Measurements from ENCODE around the gene CLNS1A.

Gene CLNS1A

DNA sequence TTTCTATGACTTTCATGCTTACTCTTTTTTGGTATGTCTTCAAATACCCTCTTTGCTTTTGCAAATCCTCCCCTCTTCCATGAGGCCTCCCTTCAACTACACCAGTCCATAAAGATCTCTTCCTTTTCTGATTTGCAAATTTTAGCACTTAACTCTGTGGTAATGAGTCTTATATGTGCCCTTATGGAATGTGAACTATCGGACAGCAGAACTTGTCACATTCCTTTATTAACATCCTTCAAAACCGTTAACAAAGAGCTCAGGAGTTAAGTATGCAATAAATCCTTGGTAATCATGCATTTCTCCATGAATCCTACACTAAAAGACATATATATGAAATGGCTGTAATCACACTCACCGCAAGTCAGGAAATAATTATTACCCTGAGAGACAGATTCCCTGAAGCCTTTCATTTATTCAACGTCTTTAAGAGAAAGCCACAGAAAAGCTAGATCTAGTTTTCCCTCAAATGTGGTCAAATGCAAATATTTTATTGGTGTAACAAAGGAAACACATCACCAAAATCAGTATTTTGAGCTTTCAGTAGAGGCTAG, 7.4 kb downstream of the CLNS1A start:
- no peaks in the 10 kb centered on the region for H3K79me2 ChIP-seq
- no peaks in the 10 kb centered on the region for H3K4me1 ChIP-seq
- no peak overlapping the region for H3K4me3 ChIP-seq (ENCODE audit: low read depth, low read length)
- no peaks in the 10 kb centered on the region for H3K27me3 ChIP-seq (ENCODE audit: control insufficient read depth, insufficient read depth, low read length)
- H3K9me3 ChIP-seq (ENCODE audit: control insufficient read depth, low read length), result no peaks in the 10 kb centered on the region
- H2AFZ ChIP-seq, result no peak overlapping the region
- no peak overlapping the region for H3K4me2 ChIP-seq (ENCODE audit: low read length)
- H3K36me3 ChIP-seq (ENCODE audit: control insufficient read depth, insufficient read depth, low read length), result no peaks in the 10 kb centered on the region
- TF ChIP-seq, protein P1, sequence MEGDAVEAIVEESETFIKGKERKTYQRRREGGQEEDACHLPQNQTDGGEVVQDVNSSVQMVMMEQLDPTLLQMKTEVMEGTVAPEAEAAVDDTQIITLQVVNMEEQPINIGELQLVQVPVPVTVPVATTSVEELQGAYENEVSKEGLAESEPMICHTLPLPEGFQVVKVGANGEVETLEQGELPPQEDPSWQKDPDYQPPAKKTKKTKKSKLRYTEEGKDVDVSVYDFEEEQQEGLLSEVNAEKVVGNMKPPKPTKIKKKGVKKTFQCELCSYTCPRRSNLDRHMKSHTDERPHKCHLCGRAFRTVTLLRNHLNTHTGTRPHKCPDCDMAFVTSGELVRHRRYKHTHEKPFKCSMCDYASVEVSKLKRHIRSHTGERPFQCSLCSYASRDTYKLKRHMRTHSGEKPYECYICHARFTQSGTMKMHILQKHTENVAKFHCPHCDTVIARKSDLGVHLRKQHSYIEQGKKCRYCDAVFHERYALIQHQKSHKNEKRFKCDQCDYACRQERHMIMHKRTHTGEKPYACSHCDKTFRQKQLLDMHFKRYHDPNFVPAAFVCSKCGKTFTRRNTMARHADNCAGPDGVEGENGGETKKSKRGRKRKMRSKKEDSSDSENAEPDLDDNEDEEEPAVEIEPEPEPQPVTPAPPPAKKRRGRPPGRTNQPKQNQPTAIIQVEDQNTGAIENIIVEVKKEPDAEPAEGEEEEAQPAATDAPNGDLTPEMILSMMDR (IDR thresholded peaks at IDR 0.05), result no peak
- no peak overlapping the region for H3K27ac ChIP-seq
- H3K9ac ChIP-seq, result no peak overlapping the region

DNA sequence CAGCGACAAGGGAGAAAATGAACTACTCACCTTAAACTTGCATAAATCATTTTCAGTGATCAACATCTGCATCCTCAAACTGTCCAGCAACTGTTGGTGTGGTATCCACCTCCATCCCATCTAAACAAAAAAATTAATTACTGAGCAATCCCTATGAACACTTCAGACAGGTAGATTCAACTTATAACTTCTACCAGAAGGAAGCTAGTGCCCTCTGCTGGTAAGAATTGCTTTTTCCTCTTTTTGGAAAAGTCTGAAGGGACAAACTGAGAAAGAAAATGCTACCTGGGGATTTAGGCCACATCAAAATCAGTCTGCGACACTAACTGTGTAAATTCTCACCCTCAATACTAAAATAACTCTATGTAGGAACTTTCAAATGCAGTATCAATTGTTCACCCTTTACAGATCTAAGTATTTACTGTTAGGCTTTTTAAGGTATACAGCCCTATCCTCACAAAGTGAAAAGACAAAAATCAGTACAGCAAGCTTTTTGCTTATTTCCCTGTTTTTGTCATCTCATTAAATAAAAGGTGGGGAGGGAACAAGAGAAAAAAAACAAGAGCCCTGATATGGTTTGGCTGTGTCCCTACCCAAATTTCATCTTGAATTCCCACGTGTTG, 17.9 kb downstream of the CLNS1A start:
- no peaks in the 10 kb centered on the region for H3K79me2 ChIP-seq
- no peaks in the 10 kb centered on the region for H3K4me1 ChIP-seq
- no peak overlapping the region for H3K4me2 ChIP-seq (ENCODE audit: low read length)
- H3K27me3 ChIP-seq (ENCODE audit: control insufficient read depth, insufficient read depth, low read length), result no peaks in the 10 kb centered on the region
- TF ChIP-seq, protein P1 (IDR thresholded peaks at IDR 0.05), result peak; percentile 41
- no peaks in the 10 kb centered on the region for H3K36me3 ChIP-seq (ENCODE audit: control insufficient read depth, insufficient read depth, low read length)
- no peak overlapping the region for H3K4me3 ChIP-seq (ENCODE audit: low read depth, low read length)
- no peak overlapping the region for H2AFZ ChIP-seq
- no peak overlapping the region for H3K27ac ChIP-seq
- H3K9me3 ChIP-seq (ENCODE audit: control insufficient read depth, low read length), result no peaks in the 10 kb centered on the region
- no peak overlapping the region for H3K9ac ChIP-seq

DNA sequence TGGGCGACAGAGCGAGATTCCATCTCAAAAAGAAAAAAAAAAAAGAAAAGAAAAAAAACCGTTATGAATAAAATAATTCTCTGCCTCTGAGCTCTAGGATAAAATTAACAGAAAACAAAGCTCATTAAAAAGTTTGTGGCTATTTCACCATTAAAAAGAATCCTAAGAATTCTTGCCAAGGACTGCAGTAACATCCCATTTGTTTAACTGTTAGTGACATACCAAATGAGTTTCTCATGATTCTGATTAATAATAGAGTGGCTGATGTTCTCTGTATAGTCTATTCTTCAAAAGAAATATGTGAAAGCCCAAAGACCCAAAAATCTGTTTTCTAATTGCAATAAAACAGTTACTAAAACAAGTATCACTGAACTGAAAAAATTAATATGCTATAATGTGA, 19.7 kb downstream of the CLNS1A start:
- no peaks in the 10 kb centered on the region for H3K4me1 ChIP-seq
- H3K4me3 ChIP-seq (ENCODE audit: low read depth, low read length), result no peak overlapping the region
- no peak overlapping the region for H3K9ac ChIP-seq
- TF ChIP-seq, protein P1 (IDR thresholded peaks at IDR 0.05), result no peak
- no peak overlapping the region for H2AFZ ChIP-seq
- H3K79me2 ChIP-seq, result no peaks in the 10 kb centered on the region
- no peaks in the 10 kb centered on the region for H3K27me3 ChIP-seq (ENCODE audit: control insufficient read depth, insufficient read depth, low read length)
- no peaks in the 10 kb centered on the region for H3K9me3 ChIP-seq (ENCODE audit: control insufficient read depth, low read length)
- H3K27ac ChIP-seq, result no peak overlapping the region
- H3K36me3 ChIP-seq (ENCODE audit: control insufficient read depth, insufficient read depth, low read length), result no peaks in the 10 kb centered on the region
- no peak overlapping the region for H3K4me2 ChIP-seq (ENCODE audit: low read length)

DNA sequence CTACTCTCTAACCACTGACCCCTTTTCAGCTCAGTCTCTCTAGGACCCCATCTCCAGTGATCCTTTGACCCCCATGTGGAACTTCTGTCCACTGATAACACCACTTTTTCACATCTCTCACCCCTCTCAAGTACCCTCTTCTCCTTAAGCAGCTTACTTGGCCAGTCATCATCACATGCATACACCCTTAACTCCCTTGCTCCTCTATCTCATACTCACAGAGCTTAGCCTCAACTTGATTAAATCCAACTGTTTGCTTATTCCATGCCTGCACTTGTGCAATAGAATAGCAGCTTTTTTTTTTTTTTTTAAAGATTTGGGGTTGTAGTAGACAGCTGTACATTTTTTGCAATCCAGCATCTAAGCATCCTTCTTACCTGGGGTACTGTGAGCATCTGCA, 25.7 kb downstream of the CLNS1A start:
- Histone ChIP-seq H3K4me2 (ENCODE audit: low read length) (no peak overlapping the region), H3K36me3 (ENCODE audit: control insufficient read depth, insufficient read depth, low read length) (no peaks in the 10 kb centered on the region), H3K4me1 (no peaks in the 10 kb centered on the region), H3K27ac (no peak overlapping the region), H3K9me3 (ENCODE audit: control insufficient read depth, low read length) (no peaks in the 10 kb centered on the region), H2AFZ (no peak overlapping the region), H3K79me2 (no peaks in the 10 kb centered on the region), H3K4me3 (ENCODE audit: low read depth, low read length) (no peak overlapping the region), H3K9ac (no peak overlapping the region), H3K27me3 (ENCODE audit: control insufficient read depth, insufficient read depth, low read length) (no peaks in the 10 kb centered on the region)
- TF ChIP-seq, protein P1 (IDR thresholded peaks at IDR 0.05), result no peak

DNA sequence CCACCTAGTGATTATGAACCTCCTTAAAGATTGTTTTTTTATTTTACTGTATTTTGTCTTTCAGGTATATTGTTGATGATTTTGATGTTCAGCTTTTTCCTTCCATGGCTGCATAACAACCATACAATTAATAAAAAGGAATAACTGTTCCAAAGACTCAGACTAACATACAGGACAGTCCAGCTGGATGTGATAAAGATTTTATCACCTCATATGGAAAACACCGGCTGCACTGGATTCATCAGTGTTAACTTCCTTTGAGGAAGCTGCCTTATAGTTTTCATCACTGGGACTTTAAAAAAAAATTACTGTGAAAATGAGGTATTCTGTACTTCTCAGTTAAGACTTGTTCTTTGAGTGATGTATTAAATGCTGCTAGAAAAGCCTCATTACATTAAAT, 28.4 kb downstream of the CLNS1A start:
- H2AFZ ChIP-seq, result no peak overlapping the region
- no peak overlapping the region for H3K4me2 ChIP-seq (ENCODE audit: low read length)
- no peak overlapping the region for H3K4me3 ChIP-seq (ENCODE audit: low read depth, low read length)
- H3K4me1 ChIP-seq, result no peaks in the 10 kb centered on the region
- no peaks in the 10 kb centered on the region for H3K79me2 ChIP-seq
- no peaks in the 10 kb centered on the region for H3K27me3 ChIP-seq (ENCODE audit: control insufficient read depth, insufficient read depth, low read length)
- H3K9me3 ChIP-seq (ENCODE audit: control insufficient read depth, low read length), result no peaks in the 10 kb centered on the region
- TF ChIP-seq, protein P1 (IDR thresholded peaks at IDR 0.05), result no peak
- no peak overlapping the region for H3K9ac ChIP-seq
- H3K27ac ChIP-seq, result no peak overlapping the region
- no peaks in the 10 kb centered on the region for H3K36me3 ChIP-seq (ENCODE audit: control insufficient read depth, insufficient read depth, low read length)
